Measurements from ENCODE around the gene ASTN2.

- TF ChIP-seq CTCF (IDR thresholded peaks at IDR 0.05; ENCODE audit: extremely low read depth in 1 of 2, insufficient read depth in 1 of 2, low read depth in 1 of 2, low read length in 2 of 2) (no peak), POLR2AphosphoS5 (IDR thresholded peaks at IDR 0.05; ENCODE audit: insufficient read depth, low read depth, low read length) (no peak), MYC (IDR thresholded peaks at IDR 0.05; ENCODE audit: low read depth, low read length) (no peak), MAX (IDR thresholded peaks at IDR 0.05; ENCODE audit: insufficient read depth, insufficient read length) (no peak)
These were observed 537.8 kb downstream of the ASTN2 start for GRCh38 chr9:116877072-116877471.

Data from endothelial cell of umbilical vein (primary cell).